Lower leg skin (tissue), 4 donors: ENCODE results near the gene SERPINA3. TPM values are rescaled to one million over a fixed set of nuclear protein-coding genes. Genes with fewer than 3 reads are reported as not detected.

Experiments
- DNase-seq, 2 donors: peaks; one replicate each; pipeline ENCODE4 v3.0.0-alpha.2; 2019; ENCODE audit warnings: low spot score in 2 of 2
- H3K4me3 ChIP-seq: fragments of 200-600 bp; sonication (generic); 2 replicates; pipeline ENCODE4 v1.5.1; 2017; ENCODE audit warnings: mild to moderate bottlenecking, low read depth; ENCODE audit not compliant: poor library complexity, severe bottlenecking
- CTCF ChIP-seq, 3 donors: fragments of 450-650 bp; IDR thresholded peaks; one replicate each; pipeline ENCODE4 v1.5.1; 2016; ENCODE audit warnings: antibody characterized with exemption in 3 of 3, mild to moderate bottlenecking in 3 of 3, moderate library complexity in 2 of 3
- POLR2A ChIP-seq, 2 donors: fragments of 450-650 bp; IDR thresholded peaks; one replicate each; pipeline ENCODE4 v1.6.1; 2016 to 2017; ENCODE audit warnings: antibody characterized with exemption in 2 of 2, mild to moderate bottlenecking in 1 of 2, moderate library complexity in 1 of 2
- WGBS, 2 donors: methylation state at CpG; one replicate each; pipeline ENCODE4 v1.1.5; 2018; 5-methylcytosine and 5-hydroxymethylcytosine counted together
- intact Hi-C: fragments of 100-400 bp; cut with DNase I; formaldehyde crosslinking; loops from one replicate; pipeline ENCODE4 v1.15.0; 2023; ENCODE audit warnings: low total_unique reads
- total RNA-seq, 4 donors: library from RNA; depleted of rRNA; stranded (reverse); fragments of >200 nt; gene quantifications; one replicate each; pipeline ENCODE4 v1.1.0, GENCODE V29; 2016

Gene SERPINA3
- total RNA-seq, 4 donors from 2014 or later, result 9.9 to 95.8 (median 25.7) TPM

GRCh38 chr14:94570002-94570400 lies 42.2 kb upstream of the SERPINA3 start:
- H3K4me3 ChIP-seq, result no peak overlapping the region
- TF ChIP-seq CTCF (IDR thresholded peaks at IDR 0.05) (no peak), POLR2A (IDR thresholded peaks at IDR 0.05) (no peak)
- WGBS, 2 donors, result 80 to 94% methylated on average over 6 of the region's 6 CpGs
- intact Hi-C loops, result no loop called here
- DNase-seq, result peak in 1 of 2 donors; percentile 65

DNA sequence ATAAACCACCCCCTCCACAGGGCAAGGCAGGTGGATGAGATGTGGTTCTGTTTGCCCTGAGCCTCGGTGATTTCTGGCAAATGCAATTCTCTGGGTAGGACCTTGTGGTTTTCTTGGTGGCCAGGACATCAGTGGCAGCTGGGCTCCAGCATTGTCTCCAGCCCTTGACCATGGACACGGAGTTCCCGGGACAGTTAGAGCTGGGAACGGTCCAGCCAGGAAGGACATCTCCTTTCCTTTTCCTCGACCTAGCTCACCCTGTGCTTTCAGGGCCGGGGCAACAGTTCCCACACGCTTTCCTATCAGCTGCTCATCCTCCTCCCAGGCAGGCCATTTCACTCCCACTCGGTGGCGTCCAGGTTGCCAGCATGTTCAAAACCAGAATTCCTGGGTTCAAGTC lies 41.8 kb upstream of the SERPINA3 start:
- TF ChIP-seq CTCF (IDR thresholded peaks at IDR 0.05), result no peak
- no peak for TF ChIP-seq POLR2A (IDR thresholded peaks at IDR 0.05)
- intact Hi-C loops, result no loop called here
- 87 to 92% methylated on average over 9 of the region's 9 CpGs for WGBS, 2 donors
- DNase-seq, result peak in 1 of 2 donors; percentile 72
- H3K4me3 ChIP-seq, result no peak overlapping the region

DNA sequence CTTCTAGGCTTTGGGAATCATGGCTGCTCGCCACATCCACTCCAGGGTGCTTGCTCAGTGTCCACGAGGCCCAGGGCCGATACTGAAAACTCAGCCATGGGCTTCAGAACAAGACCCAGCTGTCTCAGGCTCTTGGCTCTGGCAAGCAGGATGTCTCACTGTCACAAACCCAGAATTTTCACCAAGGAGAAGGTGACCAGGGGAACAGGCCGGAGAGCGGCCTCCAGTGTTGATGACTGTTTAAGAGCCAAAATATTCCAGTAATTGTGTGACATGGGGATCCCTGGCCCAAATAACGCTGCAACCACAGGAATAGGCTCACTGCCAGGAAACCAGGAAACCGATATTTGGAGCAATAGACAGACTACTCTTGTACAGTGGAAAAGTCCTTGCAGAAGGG lies 40.8 kb upstream of the SERPINA3 start:
- no peak for TF ChIP-seq CTCF (IDR thresholded peaks at IDR 0.05)
- TF ChIP-seq POLR2A (IDR thresholded peaks at IDR 0.05), result no peak
- WGBS, 2 donors, result 62 to 74% methylated on average over 6 to 7 of the region's 7 CpGs
- H3K4me3 ChIP-seq, result no peak overlapping the region
- intact Hi-C loops, result no loop called here
- DNase-seq, result peak in 1 of 2 donors; percentile 69

- WGBS, 2 donors, result 80 to 88% methylated on average over 6 of the region's 6 CpGs
- intact Hi-C loops, result no loop called here
- H3K4me3 ChIP-seq, result no peak overlapping the region
- DNase-seq, result peak in 1 of 2 donors; percentile 49
- TF ChIP-seq CTCF (IDR thresholded peaks at IDR 0.05), result no peak
- no peak for TF ChIP-seq POLR2A (IDR thresholded peaks at IDR 0.05)
These were observed 40.2 kb upstream of the SERPINA3 start for GRCh38 chr14:94571950-94572349.

DNA sequence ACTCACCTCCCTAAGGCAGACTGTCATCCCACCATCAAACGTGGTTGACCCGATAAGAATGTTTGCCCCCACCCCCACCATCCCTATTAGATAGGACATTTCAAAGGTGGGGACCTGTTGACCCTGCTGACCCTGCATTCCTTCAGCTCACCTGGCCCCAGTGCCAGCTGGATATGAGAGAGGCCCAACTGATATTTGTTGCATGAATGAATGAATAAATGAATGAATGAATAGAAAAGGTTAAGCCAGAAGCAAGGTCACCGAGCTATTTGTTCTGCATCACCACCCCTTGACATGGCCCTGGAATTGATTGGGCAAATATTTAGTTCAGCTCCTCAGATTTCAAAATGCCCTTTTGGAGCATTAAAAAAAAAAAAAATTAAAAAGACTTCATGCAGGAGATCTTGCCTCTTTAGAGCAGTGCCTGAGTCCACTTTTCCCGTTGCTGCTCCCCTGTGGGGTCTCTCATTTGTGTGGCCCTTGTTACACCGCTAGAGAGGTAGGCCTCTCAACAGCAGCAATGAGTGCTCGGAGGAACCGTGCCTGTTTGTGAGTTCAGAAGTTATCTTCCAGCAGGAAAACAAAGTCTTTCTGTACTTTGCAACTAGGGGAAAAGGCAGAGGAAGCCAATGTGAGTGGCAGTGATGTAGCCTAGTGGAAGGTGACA lies 39.4 kb upstream of the SERPINA3 start:
- no peak overlapping the region for H3K4me3 ChIP-seq
- DNase-seq, result peak in 1 of 2 donors; percentile 70
- TF ChIP-seq CTCF (IDR thresholded peaks at IDR 0.05) (no peak), POLR2A (IDR thresholded peaks at IDR 0.05) (no peak)
- intact Hi-C loops, result no loop called here
- WGBS, 2 donors, result 77 to 80% methylated on average over 7 of the region's 7 CpGs
